HCT116 (cell line): ENCODE measurements around the gene PDE4A.

Experiments used
- CTCF ChIP-seq, 3 experiments: fragments of 200-600 bp in 1 of 3; sonication (generic) in 1 of 3; IDR thresholded peaks in 2 of 3; conservative IDR thresholded peaks in 1 of 3; 2 replicates each; pipeline ENCODE4 v1.5.1; 2012 to 2017; ENCODE audit warnings: low read depth in 2 of 3, low read length in 2 of 3, antibody characterized with exemption in 1 of 3, borderline replicate concordance in 1 of 3, control low read depth in 1 of 3, mild to moderate bottlenecking in 1 of 3, mixed read lengths in 1 of 3, mixed run types in 1 of 3, moderate library complexity in 1 of 3; ENCODE audit not compliant: insufficient read depth in 1 of 3
- FOSL1 ChIP-seq: IDR thresholded peaks from 2 replicates; pipeline ENCODE4 v1.6.1; 2012; ENCODE audit warnings: low read depth
- POLR2AphosphoS5 ChIP-seq: IDR thresholded peaks from 2 replicates; pipeline ENCODE4 v1.6.1; 2011; ENCODE audit warnings: mild to moderate bottlenecking, low read depth, low read length, moderate library complexity
- TCF7L2 ChIP-seq: IDR thresholded peaks from 2 replicates; pipeline ENCODE4 v1.7.0; 2011; ENCODE audit warnings: borderline replicate concordance, inconsistent platforms; ENCODE audit not compliant: insufficient read depth, insufficient read length; ENCODE audit errors: extremely low read depth

GRCh38 chr19:10404888-10405820 is 15.2 kb upstream of the PDE4A start:
- TF ChIP-seq CTCF (IDR thresholded peaks at IDR 0.05 in 2 of 3, conservative IDR thresholded peaks at IDR 0.05 in 1 of 3; ENCODE audit: borderline replicate concordance in 1 of 3, insufficient read depth in 1 of 3, low read depth in 2 of 3, low read length in 2 of 3): no peak
- no peak for TF ChIP-seq POLR2AphosphoS5
- TF ChIP-seq FOSL1: no peak
- TF ChIP-seq TCF7L2: no peak
